ENCODE measurements around the gene HSD17B13.

GRCh38 chr4:87370068-87370467 lies 47.4 kb upstream of the HSD17B13 start:
- TF ChIP-seq CTCF (IDR thresholded peaks at IDR 0.05) (no peak), EZH2 (IDR thresholded peaks at IDR 0.05; ENCODE audit: borderline replicate concordance, insufficient read depth, low read depth, low read length, poor library complexity, severe bottlenecking) (no peak)
